HG02938 (cell line): ENCODE results near the gene CELF2.
A peak's percentile ranks its signal among the peaks of the same experiment; 100 is the strongest.

ENCODE experiments used
- ATAC-seq: cut with Tn5 transposase; IDR thresholded peaks from one replicate; pipeline ENCODE4 v1.9.1; 2021; ENCODE audit warnings: mild to moderate bottlenecking, moderate library complexity; ENCODE audit not compliant: unreplicated experiment

Gene CELF2

DNA sequence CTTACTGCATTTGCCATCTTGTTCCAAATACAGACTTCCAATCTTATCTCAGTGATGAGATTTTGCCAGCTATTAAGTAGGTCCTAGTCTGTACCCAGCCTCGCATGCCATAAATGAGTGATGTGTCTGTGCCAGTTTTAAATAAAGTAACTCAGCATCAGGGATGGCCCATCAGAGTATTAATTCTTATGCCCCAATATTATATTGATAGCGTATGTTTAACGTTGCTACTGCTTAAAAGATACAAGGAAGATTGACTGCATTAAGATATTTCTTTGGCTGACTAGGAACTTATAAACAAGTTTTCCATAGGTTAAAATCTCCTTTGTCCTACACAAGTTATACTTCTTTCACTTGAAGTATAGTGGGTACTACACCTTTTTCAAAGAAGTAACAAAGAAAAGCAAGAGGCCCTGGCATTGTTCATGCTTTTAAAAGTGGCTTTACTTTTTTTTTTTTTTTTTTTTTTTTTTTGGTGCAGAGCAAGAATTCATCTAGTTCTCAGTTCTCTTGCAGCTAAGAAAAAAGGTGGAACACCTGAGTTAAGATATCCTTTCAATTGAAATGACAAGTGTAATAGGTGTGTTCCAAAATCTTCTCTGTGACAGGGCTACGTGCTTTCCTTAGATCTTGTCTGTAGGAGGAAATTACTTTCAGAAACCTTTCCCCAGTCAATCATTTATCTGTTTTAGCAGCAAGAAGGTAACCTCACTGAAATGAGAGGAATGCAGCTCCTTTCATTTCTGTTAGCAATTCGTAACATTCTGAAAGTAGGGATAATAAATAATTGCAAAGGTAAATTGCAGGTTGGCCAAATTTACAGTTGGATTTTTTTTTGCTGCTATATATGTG lies 245.0 kb downstream of the CELF2 start:
- no peak for ATAC-seq

DNA sequence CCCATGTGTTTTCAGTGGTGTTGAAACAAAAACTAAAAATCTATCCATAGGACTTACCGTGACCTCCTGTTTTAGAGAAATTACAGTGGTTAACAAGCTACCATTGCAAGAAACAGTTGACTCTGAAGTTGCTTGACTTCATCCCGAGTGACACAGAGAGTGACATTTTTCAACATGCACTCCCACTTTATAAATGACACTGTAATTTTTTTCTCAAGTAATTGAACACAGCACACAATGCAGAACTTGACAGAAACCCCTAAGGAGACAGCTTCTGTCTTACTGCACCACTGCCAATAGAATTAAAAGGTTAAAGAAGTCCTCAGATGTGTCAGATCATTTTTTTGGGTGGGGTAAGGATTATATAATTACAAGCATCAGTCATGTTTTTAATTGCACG lies 246.1 kb downstream of the CELF2 start:
- no peak for ATAC-seq

DNA sequence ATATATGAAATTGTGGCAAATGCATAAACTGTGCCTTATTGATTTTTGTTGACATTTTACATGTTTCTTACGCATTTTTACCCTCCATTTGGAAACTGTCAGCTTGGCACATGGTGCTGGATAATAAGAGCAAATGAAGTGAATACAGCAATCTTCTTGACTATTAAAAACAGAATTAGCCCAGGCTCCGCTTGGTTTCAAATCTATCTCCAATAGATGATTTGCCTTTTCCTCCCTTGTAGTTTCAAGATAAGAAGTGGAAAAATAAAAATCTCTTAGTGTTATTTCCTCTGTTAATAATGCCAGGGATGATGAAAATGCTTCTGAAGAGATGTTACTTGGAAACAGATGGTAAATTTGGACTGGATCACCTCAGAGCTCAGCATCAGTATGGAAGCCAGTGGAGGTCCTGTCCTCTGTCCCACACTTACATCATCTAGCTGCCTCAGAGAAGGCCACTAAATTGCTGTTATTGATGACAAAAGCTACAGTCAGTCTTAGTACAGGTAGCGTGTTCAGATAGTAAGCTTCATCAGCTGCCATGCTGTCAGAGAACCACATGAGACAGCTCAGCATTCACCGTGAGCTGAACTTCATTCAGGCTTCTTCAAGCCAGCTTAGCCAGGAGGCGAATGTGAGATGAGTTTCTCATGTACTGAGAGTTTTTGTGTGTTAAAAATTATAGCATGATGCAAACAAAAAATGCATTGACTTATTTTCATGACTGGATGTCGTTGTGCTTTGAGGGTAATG lies 246.8 kb downstream of the CELF2 start:
- ATAC-seq, result no peak

DNA sequence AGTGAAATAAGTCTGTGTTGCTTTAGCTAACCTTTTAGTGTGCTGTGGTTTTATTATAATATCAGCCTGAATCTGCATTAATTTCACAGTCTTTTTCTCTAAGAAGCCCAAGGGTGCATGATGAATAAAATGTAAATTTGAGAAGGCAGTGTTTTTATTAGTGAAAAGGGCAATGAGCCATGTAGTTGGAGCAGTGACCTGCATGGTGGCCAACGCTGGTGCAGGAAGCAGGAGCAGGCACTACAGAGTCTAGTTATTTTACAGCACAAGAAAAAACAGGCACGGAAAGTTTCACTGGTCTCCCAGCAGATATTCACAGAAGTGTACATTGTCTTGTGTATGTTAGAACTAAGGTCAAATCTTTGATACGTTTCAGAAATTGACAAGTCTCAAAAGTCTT lies 247.8 kb downstream of the CELF2 start:
- no peak for ATAC-seq

DNA sequence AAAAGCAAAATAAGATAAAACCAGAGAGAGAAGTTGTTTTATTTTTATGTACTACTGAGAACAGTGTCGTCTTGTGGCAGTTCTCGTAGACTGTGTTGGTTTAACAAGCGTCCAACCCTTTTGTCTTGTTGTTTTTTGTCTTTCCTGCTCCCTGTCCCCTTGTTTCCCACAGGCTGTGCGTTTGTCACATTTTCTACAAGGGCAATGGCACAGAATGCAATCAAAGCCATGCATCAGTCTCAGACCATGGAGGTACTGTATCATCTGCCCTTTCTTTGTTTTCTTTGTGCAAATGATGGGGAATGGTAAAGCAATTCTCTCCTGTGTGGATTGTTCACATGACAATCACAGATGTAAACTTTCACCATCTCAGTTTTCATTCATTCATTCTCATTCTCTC lies 248.8 kb downstream of the CELF2 start:
- no peak for ATAC-seq

DNA sequence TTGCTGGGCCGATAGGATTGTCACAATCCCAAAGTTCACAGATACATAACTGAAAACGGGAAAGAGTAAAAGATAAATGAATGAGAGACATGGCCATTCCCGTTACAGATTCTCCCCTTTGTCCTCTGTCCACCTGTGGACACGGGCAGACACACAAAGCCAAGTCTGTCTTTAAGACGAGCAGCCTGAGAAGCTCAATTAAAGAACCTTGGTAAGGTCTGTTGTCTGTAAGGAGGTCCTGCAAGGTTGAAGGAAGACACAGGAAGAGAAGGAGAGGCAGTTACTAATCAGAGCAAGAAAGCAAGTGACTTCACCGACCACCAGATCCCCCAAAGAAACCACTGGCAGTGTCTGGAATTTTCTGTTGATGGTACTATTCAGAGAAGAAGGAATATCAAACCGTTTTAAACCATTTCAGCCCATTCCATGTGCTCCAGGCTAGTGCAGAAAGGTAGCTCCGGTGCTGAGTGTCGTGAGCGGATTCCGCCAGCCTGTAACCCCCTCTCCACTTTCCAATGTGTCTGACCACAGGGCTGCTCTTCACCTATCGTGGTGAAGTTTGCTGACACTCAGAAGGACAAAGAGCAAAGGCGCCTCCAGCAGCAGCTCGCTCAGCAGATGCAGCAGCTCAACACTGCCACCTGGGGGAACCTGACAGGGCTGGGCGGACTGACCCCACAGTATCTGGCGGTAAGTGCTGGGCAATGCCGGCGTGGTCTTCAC lies 252.6 kb downstream of the CELF2 start:
- peak; percentile 76 for ATAC-seq

DNA sequence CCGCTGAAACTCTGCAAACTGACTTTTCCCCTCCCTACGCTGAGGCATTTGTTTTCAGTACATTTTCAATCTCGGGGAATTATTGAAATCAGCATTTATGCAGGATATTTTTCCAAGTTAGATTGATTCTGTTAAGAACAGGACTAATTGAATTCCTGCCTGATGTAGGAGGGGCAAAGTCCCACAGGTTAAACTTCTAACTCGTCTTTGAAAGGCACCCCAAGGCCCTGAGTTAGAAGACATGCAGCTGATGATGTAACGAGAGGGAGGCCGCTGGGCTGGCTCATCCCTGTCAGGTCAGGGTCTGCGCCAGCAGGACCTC lies 253.1 kb downstream of the CELF2 start:
- ATAC-seq, result no peak

DNA sequence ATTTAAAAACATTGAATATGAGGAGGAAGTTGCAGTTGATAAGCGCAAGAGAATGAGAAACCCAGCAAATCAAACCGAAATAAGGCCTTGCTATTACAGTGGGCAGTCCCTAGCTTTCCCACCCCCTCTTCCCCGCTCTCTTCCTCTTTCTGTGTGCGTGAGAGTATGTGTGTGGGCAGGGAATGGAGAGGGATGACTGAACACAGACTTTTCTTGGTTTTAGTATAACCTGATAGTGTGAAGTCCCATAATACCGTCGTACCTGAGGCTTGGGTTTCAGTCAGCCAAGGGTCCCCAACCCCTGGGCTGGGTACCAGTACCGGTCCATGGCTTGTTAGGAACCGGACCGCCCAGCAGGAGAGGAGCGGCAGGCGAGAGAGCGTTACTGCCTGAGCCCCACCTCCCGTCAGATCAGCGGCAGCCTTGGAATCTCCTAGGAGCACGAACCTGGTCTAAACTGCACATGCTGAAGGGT lies 255.3 kb downstream of the CELF2 start:
- peak; percentile 54 for ATAC-seq

DNA sequence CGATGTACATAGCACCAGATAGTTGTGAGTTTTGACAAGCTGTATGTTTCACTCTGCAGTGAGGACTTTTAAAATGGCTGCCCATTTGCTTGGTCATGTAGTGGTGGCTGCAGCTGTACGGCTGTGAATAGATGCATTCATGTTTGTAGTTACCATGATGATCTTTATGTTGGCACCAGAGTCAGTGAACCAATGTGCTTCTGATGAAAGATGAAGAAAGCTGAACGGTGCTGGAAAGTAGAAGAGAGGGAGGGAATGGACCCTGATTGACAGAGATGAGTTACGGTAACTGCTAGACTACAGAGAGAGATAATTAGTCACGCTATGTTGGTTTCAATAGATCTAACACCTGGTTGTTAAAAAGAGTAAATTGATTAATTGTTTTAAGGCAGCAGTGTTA lies 256.8 kb downstream of the CELF2 start:
- ATAC-seq, result no peak

DNA sequence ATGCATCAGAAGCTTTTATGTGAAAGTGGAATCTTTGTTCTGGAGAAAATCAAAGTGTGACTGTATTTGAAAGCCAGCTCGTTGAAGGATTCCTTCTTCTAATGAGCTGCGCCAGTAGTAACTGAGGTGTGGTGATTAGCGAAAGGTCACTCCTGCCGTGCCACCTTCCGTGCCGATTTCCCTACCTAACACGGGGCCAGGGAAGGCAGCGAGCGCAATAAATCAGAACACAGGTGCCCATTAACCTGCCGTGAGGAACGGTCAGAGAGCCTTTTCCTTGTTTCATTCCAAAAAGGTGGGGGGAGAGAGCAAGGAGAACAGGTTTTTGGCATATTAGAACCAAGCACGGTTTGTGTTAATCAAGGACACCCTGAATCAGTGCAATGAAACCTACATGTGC lies 258.0 kb downstream of the CELF2 start:
- no peak for ATAC-seq

DNA sequence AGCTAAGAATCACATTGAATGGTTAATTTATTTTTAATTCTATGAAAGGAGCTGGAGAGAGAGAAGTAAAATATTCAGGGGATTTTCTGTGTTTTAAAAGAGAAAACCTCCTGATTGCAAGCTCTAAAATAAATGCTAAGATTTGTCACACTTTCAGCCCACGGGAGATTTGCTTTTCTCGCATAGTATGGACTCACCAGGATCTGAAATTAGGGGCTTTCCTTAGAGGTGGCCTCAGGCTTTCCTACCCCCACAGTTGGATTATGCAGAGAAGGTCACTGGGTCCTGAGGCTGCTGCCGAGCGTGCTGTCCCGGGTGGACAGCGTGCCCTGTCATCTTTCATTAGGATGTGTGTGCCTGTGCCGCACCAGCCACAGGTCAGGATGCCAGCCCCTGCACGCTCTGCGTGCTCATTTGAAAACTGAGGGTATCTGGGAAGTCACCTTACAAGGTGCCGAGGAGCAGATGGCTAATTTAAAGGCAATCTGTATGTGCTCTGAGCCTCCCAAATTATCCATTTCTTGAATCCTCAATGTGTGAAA lies 258.8 kb downstream of the CELF2 start:
- no peak for ATAC-seq

DNA sequence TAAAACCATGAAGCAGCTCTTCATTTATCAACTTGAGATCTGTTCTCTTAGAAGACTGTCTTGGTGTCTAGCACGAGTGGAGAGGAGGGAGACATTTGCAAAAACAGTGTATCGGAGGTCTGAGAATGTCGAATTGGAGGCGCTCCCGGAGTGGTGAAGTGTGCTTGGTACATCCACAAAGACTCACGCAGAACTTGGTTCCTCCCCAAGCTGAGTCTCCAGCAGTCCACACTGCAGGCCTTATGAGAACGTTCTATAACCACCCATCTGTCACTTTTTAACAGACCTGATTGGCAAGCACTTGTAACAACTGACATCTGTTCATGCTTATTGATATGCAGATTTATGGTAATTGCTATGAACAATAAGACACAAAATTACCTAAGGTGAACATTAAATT lies 261.6 kb downstream of the CELF2 start:
- no peak for ATAC-seq

DNA sequence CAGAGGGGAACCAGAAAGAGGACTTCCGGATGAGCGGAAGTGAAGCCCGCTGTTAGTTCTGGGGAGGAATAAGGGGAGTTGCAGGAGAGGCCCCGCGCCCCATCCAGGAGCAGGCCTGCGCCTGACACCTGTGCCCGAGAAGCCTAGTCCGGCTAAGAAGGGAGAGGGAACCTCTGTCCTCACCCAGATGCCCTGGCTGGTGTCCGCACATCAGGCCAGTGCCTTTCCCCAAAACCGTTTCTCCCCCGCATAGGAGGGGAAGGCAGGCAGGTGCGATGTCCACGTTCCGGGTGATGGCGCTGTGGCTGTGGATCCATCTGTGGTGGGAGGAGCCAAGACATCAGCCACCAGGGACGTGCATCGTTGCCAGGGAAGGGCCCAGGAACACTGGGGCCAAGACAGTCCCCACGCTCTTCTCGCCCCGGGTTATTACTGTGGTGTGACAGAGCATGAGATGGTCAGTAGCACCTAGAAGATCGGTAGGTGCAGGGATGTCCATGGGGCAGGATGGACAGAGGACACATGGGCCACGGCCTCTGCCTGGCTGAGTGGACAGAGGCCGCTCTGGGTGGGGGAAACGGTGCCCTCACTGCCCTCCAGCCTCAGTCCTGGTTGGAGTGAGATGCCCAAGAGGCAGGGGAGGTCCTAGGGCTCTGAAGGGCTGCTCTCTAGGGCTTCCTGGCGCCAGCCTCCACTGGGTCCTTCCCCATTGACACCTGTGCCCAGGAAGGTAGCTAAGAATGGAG lies 262.7 kb downstream of the CELF2 start:
- no peak for ATAC-seq

DNA sequence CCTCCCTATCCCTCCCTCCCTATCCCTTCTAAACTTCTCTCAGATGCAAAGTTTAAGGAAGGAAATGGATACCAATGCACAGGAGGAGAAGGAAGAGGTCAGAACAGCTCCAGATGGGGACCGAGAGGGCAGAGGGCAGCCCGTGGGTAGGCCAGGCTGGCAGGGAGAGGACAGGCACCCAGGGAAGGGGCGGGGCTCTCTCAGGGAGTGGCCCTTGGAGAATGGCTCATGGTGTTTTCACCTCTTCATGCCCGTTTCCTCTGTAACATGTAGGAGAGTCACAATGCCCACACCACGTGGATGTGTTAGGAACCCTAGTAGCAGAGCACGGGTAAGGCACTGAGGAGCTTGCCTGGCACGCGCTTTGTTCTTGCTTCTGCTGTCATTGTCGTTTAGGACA lies 264.5 kb downstream of the CELF2 start:
- no peak for ATAC-seq

DNA sequence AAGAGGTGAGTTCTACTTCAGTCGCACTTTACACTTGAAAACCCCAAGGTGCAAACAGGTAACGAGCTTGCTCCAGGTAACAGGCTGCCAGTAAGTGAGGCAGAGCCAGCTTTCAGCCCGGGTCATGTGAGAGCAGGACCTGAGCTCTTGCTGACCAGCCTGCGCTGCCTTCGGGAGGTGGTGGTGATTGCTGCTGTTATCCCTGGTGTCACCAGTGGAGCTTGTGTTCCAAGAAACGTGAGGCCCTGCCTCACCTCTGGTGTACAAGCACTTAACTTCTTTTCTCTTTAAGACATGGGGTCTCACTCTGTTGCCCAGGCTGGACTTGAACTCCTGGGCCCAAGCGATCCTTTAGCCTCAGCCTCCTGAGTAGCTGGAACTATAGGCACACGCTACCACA lies 265.0 kb downstream of the CELF2 start:
- ATAC-seq, result no peak

DNA sequence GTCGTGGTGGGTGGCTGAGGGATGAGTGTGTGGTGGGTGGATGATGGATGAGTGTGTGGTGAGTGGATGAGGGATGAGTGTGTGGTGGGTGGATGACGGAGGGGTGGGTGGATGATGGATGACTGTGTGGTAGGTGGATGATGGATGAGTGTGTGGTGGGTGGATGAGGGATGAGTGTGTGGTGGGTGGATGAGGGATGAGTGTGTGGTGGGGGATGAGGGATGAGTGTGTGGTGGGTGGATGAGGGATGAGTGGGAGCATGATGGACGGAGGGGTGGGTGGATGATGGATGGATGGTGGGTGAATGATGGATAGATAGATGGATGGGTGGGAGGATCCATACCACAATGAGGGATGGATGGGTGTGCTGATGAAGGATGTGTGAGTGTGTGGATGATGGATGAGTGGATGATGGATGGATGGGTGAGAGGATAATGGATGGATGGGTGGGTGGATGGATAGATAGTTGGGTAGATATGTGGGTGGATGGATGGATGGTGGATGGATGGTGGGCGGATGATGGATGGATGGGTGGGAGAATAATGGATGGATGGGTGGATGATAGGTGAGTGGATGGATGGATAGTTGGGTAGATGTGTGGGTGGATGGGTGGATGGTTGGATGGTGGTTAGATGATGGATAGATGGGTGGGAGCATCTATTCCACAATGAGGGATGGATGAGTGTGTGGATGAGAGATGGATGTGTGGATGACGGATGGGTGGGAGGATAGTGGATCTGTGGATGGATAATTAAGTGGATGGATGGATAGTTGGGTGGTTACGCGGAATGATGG lies 266.8 kb downstream of the CELF2 start:
- ATAC-seq, result no peak

DNA sequence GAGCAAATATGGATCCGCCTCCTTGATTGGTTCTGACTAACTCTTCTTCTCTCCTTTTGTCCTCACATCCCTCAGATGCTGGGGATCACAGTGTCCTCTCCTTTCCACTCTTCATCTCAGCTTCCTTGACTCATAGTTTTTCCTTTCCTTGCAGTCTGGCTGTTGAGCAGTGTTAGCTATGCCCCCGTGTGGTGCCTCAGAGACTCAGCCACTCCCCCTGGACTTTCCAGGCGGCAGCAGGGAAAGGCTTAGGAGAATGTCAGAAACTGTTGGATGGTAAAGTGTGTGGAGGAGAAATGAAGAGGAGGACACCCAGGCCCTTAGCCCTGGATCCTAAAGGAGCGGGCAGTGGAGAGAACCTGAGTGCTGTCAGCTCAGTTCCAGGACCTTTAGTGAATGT lies 267.5 kb downstream of the CELF2 start:
- no peak for ATAC-seq

DNA sequence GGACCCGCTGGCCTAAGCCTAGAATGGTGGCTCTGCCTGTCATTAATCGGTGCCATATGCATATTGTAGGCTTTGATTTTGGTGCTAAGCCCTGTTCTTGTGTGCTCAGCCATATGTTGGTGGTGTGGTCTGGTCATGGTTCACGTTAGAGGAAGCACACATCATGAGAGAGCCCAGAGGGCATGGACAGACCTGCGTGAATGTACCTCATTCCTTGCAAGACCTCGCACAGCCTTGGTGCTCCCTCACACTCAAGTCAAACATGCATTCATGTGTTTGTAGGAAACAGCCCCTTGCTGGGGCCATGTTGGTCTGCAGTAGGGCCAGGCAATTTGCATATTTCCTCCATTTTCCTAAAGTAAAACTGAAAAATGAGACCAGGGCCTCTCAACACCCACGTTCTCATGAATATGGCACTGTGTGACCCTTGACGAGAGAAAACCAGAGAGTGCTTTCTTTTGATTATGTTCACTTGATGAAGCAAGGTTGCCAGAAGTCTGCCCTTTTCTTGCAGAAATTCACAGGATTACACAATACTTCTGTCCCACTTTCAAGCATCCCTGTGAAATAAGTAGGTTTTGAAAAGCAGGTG lies 268.7 kb downstream of the CELF2 start:
- peak; percentile 93 for ATAC-seq

DNA sequence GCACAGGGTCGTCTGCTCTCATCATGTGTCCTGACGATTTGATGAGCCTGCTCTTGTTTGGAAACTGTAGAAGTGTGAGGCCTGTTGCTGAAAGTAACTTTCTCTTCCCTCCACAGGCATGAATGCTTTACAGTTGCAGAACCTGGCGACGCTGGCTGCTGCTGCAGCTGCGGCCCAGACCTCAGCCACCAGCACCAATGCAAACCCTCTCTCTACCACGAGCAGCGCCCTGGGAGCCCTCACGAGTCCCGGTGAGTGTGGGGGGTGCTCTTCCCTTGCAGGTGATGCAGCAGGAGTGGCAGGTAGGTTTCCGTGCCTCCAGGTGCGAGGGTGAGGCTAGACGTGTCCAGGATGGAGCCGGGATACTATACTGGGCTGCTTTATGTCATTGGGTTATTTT lies 270.6 kb downstream of the CELF2 start:
- no peak for ATAC-seq
